Measurements from ENCODE around the gene NF2. TPM values are rescaled to one million over a fixed set of nuclear protein-coding genes. Genes with fewer than 3 reads are reported as not detected.

NF2 gene
- total RNA-seq, 1 experiment from 2014 or later: 56.9 TPM

DNA sequence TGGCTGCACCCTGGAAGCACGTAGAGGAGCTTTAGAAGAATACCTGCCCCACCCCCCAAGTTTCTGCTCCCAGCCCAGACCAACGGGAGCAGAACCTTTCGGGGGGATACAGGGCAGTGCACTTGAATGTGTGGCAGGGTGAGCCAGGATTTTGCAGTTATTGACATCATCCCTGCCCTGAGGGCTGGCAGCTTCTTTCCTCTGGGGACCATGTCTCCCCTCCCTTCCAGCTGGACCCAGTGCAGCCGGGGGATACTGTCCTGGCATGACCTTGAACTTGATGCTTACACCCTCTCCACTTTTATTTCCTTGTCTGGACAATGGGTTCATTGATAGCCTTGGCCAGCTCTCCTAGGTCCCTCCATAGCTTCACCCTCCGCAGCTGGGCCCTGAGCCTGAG, 112.3 kb downstream of the NF2 start (continued):
- TF ChIP-seq, protein P1, sequence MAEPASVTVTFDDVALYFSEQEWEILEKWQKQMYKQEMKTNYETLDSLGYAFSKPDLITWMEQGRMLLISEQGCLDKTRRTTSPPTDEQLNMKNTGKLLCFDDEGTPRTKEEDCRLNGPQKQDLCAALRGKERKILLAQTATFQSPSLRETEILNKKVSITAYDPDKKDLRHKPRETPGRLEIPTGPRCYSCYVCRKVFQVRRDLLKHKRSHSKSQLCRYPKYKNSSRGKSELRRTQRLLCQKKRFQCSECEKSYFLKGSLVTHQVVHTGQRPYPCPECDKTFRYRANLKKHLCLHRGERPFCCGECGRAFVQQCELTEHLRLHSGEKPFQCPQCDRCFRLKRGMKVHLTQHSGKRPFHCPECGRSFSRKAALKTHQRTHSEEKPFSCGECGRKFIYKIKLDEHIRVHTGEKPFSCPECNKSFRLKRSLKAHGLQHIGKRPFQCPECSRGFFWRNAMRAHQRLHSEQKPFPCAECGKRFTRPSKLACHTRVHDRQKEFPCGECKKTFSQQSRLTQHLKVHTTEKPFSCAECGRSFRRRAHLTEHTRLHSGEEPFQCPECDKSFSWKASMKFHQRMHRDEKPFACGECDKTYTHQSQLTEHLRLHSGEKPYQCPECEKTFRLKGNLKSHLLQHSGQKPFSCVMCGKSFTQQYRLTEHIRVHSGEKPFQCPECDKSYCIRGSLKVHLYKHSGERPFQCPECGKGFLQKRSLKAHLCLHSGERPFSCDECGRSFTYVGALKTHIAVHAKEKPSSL (CRISPR knock-in tag; conservative IDR thresholded peaks at IDR 0.05): no peak
- TF ChIP-seq, protein P2, sequence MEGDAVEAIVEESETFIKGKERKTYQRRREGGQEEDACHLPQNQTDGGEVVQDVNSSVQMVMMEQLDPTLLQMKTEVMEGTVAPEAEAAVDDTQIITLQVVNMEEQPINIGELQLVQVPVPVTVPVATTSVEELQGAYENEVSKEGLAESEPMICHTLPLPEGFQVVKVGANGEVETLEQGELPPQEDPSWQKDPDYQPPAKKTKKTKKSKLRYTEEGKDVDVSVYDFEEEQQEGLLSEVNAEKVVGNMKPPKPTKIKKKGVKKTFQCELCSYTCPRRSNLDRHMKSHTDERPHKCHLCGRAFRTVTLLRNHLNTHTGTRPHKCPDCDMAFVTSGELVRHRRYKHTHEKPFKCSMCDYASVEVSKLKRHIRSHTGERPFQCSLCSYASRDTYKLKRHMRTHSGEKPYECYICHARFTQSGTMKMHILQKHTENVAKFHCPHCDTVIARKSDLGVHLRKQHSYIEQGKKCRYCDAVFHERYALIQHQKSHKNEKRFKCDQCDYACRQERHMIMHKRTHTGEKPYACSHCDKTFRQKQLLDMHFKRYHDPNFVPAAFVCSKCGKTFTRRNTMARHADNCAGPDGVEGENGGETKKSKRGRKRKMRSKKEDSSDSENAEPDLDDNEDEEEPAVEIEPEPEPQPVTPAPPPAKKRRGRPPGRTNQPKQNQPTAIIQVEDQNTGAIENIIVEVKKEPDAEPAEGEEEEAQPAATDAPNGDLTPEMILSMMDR (IDR thresholded peaks at IDR 0.05): no peak
- TF ChIP-seq PRRX2 (CRISPR knock-in tag; IDR thresholded peaks at IDR 0.05) (no peak), ZBTB21 (CRISPR knock-in tag; IDR thresholded peaks at IDR 0.05; ENCODE audit: borderline replicate concordance) (no peak)
- TF ChIP-seq, protein P3, sequence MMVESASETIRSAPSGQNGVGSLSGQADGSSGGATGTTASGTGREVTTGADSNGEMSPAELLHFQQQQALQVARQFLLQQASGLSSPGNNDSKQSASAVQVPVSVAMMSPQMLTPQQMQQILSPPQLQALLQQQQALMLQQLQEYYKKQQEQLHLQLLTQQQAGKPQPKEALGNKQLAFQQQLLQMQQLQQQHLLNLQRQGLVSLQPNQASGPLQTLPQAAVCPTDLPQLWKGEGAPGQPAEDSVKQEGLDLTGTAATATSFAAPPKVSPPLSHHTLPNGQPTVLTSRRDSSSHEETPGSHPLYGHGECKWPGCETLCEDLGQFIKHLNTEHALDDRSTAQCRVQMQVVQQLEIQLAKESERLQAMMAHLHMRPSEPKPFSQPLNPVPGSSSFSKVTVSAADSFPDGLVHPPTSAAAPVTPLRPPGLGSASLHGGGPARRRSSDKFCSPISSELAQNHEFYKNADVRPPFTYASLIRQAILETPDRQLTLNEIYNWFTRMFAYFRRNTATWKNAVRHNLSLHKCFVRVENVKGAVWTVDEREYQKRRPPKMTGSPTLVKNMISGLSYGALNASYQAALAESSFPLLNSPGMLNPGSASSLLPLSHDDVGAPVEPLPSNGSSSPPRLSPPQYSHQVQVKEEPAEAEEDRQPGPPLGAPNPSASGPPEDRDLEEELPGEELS (CRISPR knock-in tag; IDR thresholded peaks at IDR 0.05): no peak

DNA sequence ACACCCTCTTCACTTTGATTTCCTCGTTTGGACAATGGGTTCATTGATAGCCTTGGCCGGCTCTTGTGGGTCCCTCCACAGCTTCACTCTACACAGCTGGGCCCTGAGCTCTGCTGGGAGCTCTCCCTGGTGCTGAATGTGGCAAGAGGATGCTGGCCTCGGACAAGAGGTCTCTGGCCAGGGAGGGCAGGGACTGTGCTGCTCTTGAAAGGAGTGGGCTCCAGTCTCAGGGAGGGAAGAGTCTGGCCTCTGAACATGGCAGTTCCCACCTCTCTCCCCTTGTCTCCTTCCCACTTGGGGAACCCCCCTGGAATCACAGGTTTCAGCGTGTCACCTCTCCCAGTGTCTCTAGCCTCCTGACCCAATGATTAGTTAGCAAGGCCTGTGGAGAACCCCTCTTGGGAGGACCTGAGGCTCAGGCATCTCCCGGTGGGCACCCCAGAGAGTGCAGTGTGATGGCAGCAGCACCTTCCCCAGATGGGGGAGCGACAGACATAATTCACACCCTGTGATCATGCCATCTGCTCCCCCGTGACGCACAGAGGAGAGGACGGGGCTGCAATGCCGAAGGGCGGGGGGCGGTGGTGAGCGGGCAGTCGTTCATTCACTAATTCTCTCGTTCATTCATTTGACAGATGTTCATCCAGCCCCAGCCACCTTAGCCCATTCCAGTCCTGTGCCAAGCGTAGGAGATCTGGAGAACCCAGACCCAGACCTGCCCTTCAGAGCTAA, 113.5 kb downstream of the NF2 start:
- H3K36me3 Mint-ChIP-seq: no peaks in the 10 kb centered on the region
- DNase-seq (ENCODE audit: low spot score) (peak; percentile 89), ATAC-seq (peak; percentile 79)
- H3K4me3 Mint-ChIP-seq: no peak overlapping the region
- POLR2A ChIA-PET: no interaction called here
- H3K27me3 Mint-ChIP-seq (ENCODE audit: low read depth): peaks cover 50% of the 10 kb centered on the region
- H3K4me1 Mint-ChIP-seq: peaks cover 3% of the 10 kb centered on the region; the same call in 1 of the 2 replicates
- CTCF ChIA-PET: interaction anchor here (0.6 to 6.7 kb wide), 9 partner anchors 10 to 1285 kb away, joined by 3 to 57 read pairs (median 4); partner anchors contain the start of gene ZMAT5
- no peaks in the 10 kb centered on the region for H3K9me3 Mint-ChIP-seq
- H3K27ac Mint-ChIP-seq: no peak overlapping the region
- TF ChIP-seq, protein P4, sequence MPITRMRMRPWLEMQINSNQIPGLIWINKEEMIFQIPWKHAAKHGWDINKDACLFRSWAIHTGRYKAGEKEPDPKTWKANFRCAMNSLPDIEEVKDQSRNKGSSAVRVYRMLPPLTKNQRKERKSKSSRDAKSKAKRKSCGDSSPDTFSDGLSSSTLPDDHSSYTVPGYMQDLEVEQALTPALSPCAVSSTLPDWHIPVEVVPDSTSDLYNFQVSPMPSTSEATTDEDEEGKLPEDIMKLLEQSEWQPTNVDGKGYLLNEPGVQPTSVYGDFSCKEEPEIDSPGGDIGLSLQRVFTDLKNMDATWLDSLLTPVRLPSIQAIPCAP (CRISPR knock-in tag; IDR thresholded peaks at IDR 0.05): peak; percentile 74
- TF ChIP-seq, protein P5, sequence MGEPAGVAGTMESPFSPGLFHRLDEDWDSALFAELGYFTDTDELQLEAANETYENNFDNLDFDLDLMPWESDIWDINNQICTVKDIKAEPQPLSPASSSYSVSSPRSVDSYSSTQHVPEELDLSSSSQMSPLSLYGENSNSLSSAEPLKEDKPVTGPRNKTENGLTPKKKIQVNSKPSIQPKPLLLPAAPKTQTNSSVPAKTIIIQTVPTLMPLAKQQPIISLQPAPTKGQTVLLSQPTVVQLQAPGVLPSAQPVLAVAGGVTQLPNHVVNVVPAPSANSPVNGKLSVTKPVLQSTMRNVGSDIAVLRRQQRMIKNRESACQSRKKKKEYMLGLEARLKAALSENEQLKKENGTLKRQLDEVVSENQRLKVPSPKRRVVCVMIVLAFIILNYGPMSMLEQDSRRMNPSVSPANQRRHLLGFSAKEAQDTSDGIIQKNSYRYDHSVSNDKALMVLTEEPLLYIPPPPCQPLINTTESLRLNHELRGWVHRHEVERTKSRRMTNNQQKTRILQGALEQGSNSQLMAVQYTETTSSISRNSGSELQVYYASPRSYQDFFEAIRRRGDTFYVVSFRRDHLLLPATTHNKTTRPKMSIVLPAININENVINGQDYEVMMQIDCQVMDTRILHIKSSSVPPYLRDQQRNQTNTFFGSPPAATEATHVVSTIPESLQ (CRISPR knock-in tag; IDR thresholded peaks at IDR 0.05): no peak
- TF ChIP-seq ZNF317 (CRISPR knock-in tag; IDR thresholded peaks at IDR 0.05; ENCODE audit: borderline replicate concordance, low read depth) (no peak), ZBTB21 (CRISPR knock-in tag; IDR thresholded peaks at IDR 0.05; ENCODE audit: borderline replicate concordance) (peak; percentile 67; the same call in 1 of the 2 replicates), OVOL2 (CRISPR knock-in tag; IDR thresholded peaks at IDR 0.05; ENCODE audit: borderline replicate concordance) (no peak), JUN (CRISPR knock-in tag; IDR thresholded peaks at IDR 0.05) (peak; percentile 36; the same call in 1 of the 2 replicates), TEAD1 (CRISPR knock-in tag; IDR thresholded peaks at IDR 0.05) (0 out of 2 replicates have a peak, but pooled peaks have one; percentile 57), ZNF232 (CRISPR knock-in tag; IDR thresholded peaks at IDR 0.05) (0 out of 2 replicates have a peak, but pooled peaks have one; percentile 53), SMAD3 (CRISPR knock-in tag; IDR thresholded peaks at IDR 0.05; ENCODE audit: borderline replicate concordance) (peak; percentile 89; the same call in 1 of the 2 replicates)
- TF ChIP-seq, protein P6, sequence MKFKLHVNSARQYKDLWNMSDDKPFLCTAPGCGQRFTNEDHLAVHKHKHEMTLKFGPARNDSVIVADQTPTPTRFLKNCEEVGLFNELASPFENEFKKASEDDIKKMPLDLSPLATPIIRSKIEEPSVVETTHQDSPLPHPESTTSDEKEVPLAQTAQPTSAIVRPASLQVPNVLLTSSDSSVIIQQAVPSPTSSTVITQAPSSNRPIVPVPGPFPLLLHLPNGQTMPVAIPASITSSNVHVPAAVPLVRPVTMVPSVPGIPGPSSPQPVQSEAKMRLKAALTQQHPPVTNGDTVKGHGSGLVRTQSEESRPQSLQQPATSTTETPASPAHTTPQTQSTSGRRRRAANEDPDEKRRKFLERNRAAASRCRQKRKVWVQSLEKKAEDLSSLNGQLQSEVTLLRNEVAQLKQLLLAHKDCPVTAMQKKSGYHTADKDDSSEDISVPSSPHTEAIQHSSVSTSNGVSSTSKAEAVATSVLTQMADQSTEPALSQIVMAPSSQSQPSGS (CRISPR knock-in tag; IDR thresholded peaks at IDR 0.05; ENCODE audit: borderline replicate concordance, low read depth): 0 out of 2 replicates have a peak, but pooled peaks have one; percentile 45
- TF ChIP-seq, protein P7, sequence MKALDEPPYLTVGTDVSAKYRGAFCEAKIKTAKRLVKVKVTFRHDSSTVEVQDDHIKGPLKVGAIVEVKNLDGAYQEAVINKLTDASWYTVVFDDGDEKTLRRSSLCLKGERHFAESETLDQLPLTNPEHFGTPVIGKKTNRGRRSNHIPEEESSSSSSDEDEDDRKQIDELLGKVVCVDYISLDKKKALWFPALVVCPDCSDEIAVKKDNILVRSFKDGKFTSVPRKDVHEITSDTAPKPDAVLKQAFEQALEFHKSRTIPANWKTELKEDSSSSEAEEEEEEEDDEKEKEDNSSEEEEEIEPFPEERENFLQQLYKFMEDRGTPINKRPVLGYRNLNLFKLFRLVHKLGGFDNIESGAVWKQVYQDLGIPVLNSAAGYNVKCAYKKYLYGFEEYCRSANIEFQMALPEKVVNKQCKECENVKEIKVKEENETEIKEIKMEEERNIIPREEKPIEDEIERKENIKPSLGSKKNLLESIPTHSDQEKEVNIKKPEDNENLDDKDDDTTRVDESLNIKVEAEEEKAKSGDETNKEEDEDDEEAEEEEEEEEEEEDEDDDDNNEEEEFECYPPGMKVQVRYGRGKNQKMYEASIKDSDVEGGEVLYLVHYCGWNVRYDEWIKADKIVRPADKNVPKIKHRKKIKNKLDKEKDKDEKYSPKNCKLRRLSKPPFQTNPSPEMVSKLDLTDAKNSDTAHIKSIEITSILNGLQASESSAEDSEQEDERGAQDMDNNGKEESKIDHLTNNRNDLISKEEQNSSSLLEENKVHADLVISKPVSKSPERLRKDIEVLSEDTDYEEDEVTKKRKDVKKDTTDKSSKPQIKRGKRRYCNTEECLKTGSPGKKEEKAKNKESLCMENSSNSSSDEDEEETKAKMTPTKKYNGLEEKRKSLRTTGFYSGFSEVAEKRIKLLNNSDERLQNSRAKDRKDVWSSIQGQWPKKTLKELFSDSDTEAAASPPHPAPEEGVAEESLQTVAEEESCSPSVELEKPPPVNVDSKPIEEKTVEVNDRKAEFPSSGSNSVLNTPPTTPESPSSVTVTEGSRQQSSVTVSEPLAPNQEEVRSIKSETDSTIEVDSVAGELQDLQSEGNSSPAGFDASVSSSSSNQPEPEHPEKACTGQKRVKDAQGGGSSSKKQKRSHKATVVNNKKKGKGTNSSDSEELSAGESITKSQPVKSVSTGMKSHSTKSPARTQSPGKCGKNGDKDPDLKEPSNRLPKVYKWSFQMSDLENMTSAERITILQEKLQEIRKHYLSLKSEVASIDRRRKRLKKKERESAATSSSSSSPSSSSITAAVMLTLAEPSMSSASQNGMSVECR (CRISPR knock-in tag; IDR thresholded peaks at IDR 0.05; ENCODE audit: borderline replicate concordance): peak; percentile 93

Data from WTC11 (cell line).